HEK293 (cell line): ENCODE data around the gene PIGM.

Experiments used
- YY1 ChIP-seq: fragments of 450-650 bp; formaldehyde crosslinking; IDR thresholded peaks from 2 replicates; pipeline ENCODE4 v1.5.1; 2018; ENCODE audit warnings: missing biosample characterization, missing genetic modification characterization
- ZBTB11 ChIP-seq: fragments of 450-650 bp; formaldehyde crosslinking; conservative IDR thresholded peaks from 2 replicates; pipeline ENCODE4 v1.5.1; 2016; ENCODE audit warnings: low read depth, missing biosample characterization, missing genetic modification characterization
- TF ChIP-seq, protein P1 (sequence below): fragments of 450-650 bp; formaldehyde crosslinking; IDR thresholded peaks from 2 replicates; pipeline ENCODE4 v1.5.1; 2016; ENCODE audit warnings: missing biosample characterization, missing genetic modification characterization

- TF ChIP-seq, protein P1, sequence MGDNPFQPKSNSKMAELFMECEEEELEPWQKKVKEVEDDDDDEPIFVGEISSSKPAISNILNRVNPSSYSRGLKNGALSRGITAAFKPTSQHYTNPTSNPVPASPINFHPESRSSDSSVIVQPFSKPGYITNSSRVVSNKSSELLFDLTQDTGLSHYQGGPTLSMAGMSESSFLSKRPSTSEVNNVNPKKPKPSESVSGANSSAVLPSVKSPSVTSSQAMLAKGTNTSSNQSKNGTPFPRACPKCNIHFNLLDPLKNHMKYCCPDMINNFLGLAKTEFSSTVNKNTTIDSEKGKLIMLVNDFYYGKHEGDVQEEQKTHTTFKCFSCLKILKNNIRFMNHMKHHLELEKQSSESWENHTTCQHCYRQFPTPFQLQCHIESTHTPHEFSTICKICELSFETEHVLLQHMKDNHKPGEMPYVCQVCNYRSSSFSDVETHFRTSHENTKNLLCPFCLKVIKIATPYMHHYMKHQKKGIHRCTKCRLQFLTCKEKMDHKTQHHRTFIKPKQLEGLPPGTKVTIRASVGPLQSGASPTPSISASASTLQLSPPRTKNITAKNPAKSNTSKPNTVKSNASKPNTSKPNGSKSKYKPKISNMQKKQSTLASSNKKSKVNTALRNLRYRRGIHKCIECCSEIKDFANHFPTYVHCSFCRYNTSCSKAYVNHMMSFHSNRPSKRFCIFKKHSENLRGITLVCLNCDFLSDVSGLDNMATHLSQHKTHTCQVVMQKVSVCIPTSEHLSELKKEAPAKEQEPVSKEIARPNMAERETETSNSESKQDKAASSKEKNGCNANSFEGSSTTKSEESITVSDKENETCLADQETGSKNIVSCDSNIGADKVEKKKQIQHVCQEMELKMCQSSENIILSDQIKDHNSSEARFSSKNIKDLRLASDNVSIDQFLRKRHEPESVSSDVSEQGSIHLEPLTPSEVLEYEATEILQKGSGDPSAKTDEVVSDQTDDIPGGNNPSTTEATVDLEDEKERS, result no peak
- TF ChIP-seq YY1 (tag by site-specific recombination) (no peak), ZBTB11 (tag by site-specific recombination) (no peak)
Measured at GRCh38 chr1:160045653-160046052, 13.9 kb upstream of the PIGM start.
